ENCODE data around the gene PLBD1.

- TF ChIP-seq POLR2AphosphoS5 (IDR thresholded peaks at IDR 0.05) (no peak), CTCF (IDR thresholded peaks at IDR 0.05) (no peak), POLR2A (IDR thresholded peaks at IDR 0.05) (no peak)
Observed at GRCh38 chr12:14482886-14483285, 84.8 kb downstream of the PLBD1 start.
